GM20431 (cell line): ENCODE results near the gene RPS10.

Experiments
- in situ Hi-C: fragments of 300-500 bp; cut with MseI, MboI; formaldehyde crosslinking; loops from one replicate; pipeline ENCODE4 v1.15.0; 2020; ENCODE audit warnings: low sequenced_read_pairs; ENCODE audit not compliant: unreplicated experiment

The RPS10 gene

DNA sequence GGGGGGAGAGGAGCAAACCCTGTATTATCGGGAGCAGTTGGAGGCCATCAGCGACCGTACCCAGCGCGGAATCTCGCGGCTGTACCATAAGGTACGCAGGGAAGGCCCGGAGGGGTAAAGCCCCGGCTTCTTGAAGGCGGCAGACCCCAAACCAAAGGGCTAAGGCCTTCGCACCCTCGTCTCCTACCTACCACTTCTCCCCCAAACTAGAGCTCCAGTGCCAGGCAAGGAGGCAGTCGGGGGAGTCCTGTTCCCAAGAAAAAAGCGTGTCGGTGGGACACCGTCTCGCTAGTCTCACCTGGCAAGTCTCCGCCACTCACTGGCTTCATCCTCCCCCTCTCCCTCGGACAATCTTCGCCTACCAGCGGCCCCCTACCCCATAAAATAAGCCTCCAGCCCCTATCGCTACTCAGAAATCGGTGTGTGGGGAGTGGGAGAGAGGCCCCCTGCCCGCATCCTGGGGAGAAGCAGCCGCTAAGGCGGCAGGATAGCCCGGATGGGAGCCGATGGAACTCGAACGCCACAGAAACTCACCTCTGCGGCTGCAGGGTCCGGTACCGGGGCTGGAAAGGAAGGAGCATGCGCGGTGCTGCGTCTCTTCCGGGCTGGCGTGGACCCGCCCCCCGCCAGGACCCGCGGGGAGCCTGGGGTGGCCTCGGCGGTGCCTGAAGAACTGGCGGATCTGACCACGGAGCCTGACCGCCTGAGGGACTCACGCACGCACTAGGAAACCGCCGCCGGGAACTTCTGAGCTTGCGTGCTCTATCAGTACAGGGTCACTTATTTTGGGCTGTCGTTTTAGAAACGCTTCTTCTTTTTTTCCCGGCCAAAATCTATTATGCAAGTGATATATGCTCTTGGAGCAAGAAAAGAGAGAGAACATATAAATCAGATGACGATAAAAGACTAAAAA, at the start of gene RPS10:
Gene RPS10 (minus strand): TSS at position 572 of the 913 bp plus-strand sequence. CDS start 848 bp downstream, outside the sequence.
- in situ Hi-C loops, result no loop called here

- in situ Hi-C loops, result no loop called here
Observed at GRCh38 chr6:34475238-34475682, 49.4 kb upstream of the RPS10 start.

GRCh38 chr6:34474754-34475153, 48.9 kb upstream of the RPS10 start:
- in situ Hi-C loops, result no loop called here

DNA sequence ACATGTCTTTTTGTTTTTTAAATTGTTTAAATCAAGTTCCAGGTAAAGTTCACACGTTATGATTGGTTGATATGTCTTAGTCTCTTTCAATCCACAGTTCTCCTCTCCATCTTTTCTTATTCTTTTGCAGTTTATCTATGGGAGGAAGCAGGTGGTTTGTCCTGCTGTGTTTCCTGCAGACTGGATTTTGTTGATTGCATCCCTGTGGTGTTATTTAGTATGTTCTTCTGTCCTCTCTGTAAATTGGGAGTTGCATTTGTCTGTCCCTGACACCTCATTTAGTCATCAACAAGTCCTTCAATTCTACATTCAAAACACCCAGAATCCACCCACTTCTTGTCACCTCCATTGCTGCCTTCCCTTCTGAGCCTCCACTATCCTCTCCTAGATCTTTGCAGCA, 48.1 kb upstream of the RPS10 start:
- in situ Hi-C loops, result no loop called here

DNA sequence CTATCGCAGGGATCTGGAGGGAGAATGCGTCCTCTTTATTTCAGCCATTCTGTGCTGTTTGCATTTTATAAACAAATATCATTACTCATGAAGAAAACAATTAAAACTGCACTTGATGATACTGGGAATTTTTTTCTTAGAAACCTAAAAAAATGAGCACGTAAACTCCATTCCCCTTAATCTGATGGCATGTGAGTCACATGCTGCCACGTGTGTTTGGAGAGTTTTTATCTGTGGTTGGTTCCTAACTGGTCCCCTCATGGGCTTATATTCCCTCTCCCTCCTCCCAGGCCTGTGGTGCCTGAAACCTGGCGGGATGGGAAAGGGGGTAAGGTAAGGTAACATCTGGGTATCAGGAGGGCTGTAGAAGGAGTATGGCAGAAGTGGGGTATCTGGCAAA, 46.6 kb upstream of the RPS10 start:
- in situ Hi-C loops, result no loop called here

DNA sequence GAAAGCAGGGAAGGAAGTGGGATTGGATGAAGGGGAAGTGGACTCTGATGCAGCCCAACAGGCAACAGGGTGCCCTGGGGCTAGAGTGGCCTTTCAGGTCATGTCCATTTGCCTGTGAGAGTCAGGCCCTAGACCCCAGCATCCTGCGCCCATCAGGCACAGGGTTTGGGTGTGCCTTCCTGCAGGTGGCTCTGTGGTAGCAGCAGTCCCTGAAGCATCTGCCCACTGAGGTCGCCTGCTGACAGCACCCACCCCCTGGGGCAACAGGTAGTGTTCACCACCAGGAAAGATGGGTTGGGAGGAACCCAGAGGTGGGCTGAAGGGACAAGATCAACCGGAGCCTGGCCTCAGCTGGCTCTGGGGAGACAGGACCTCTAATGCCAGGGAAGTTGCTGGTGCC, 43.6 kb upstream of the RPS10 start:
- in situ Hi-C loops, result no loop called here

DNA sequence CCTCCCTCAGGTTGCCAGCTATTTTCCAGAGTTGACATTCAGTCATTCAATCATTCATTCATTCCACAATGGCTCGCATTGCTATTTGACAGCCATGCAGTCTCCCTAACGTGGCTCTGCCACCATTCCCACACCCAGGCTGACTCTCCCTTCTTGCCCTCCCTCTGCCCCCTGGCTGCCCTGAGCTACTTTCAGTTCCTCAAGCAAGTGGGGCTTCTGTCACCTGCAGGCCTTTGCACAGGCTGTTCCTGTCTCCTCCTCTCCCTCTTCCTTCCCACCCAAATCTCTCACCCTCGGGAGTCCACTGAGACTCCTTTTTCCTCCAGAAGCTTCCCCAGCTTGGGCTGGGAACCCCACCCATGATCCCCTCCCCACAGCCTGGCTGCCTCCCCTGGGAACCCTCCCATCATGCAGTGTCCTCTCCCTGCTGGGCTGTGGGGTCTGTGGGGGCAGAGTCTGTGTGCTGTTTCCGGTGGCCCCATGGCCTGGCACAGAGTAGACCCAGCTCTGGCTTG, 42.6 kb upstream of the RPS10 start:
- in situ Hi-C loops, result no loop called here

DNA sequence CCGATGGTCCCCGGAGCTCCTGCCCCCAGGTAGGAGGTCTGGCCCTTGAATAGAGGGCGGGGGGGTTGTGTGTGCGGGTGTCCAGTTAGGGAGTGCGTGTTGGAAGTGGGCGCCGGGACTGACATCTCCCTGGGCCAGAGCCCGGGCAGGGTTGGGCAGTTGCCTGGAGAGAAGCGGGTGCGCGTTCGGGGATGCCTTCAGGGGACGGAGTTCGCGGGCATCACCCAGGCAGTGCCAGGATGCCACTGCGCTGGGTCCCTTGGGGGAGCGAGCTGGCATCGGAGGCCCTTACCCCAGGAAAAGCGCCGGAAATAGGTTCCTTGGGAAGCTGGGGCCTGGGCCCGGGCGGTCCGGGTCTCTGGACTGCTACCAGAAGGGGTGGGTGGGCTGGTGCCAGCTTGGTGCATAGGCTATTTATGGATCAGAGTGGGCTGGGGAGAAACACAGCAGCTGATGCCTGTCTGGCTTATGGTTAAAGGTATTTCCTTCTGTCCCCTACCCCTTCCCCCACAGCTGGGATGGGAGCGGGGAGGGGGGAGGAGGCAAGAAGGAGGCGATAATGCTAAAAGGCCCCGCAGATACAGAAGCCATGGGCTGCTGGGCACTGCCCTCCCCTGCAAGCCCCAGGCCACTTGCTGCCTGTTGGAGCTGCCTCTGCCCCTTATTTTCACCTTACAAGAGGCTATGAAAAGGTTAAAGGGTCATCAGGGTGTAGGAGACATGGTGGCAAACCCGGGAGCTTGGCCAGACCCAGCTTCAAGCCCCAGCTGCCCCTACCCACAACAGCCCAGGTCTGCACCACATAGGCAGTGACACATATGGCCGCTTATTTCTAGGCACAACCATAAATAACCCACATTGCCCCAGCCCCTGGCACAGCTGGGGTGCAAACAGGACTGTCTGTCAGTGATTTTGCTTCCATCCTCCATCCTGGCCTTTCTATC, 40.6 kb upstream of the RPS10 start:
- in situ Hi-C loops, result no loop called here

GRCh38 chr6:34465531-34466241, 39.8 kb upstream of the RPS10 start, which contains the start of gene PACSIN1:
PACSIN1 (plus strand) TSS chr6:34466076; CDS start chr6:34526306, 60,230 bp downstream.
- in situ Hi-C loops, result no loop called here

DNA sequence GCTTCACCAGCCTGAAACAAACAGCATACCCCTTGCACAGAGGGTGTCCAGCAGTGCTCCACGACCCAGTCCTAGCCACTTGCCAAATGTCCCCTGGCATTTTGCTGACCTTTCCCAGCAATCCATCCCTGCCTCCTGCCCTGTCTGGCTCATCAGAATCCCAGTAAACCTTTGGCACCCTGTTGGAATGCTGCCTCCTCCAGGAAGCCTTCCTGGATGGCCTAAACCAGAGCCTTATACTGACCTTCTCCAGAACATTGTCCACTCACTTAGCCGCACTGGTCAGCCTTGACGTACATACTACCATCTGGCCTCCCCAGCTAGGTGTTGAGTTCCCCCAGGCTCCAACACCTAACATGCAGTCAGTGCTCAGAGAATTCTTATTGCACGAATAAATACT, 38.0 kb upstream of the RPS10 start:
- in situ Hi-C loops, result no loop called here

- in situ Hi-C loops, result no loop called here
Observed at GRCh38 chr6:34463299-34463698, 37.4 kb upstream of the RPS10 start.

DNA sequence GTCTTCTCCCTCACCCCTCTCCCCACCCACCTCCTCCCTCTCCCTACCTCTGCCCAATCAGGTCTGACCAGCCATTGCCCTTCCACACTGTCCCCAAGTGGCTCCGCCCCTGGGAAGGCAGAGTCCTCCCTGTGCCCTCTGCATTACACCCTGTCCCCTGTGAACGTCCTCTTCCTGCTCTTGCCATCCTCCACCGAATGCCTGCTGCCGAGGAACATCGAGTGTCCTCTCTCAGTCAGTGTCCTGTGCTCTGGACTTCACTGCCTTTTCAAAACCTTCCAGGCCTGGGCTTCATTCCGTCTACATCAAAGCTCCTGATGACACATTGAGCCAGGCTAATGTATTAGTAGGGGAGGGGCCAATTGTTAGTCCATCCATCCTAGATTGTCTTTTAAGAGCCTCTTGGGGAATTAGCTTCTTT, 36.7 kb upstream of the RPS10 start:
- in situ Hi-C loops, result no loop called here

DNA sequence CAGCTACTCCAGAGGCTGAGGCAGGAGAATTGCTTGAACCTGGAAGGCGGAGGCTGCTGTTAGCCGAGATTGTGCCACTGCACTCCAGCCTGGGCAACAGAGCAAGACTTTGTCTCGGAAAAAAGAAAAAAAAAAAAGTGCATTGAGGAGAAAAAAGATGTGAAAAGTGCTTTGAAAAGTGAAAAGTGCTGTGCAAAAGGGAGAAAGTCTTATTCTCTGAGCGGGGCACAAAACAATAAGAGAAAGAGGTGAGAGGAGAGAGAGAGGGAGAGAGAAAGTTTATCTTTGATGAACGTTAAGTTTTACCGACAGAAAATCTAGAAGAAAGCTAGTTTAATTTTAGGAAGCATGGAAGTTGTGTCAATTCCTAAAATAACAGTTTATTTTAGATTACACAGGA, 36.1 kb upstream of the RPS10 start:
- in situ Hi-C loops, result no loop called here

DNA sequence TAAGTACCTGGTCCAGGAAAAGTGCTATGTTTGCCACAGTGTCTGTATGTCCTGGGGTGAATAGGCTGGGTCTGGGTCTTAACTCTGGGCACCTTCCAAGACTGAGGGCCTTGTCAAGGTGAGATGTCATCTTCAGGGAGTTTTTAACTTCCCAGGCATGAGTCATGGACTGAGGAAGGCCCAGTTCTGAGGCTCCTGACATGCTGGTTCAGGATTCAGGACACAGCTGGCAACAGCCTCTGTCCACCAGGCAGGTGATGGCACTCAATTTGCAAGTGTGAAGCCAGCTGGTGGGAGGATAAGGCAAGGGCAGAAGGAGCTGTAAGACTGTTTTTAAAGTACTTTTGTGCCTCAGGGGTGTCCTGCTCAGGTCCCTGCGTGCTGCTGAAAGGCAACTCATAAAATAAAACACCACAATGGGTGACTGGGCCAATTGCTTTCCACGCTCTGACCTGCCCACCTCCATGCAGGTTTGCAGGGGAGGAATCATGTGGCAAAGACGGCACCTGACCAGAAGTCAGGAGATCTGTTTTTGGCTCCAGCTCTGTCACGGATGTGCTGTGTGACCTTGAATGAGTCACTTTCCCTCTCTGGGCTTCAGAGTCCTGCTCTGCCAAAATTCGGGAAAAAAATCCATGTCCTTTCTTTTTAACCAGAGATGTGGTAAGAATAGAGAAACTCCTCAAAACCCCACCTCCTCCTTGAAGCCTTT, 35.1 kb upstream of the RPS10 start:
- in situ Hi-C loops, result no loop called here

DNA sequence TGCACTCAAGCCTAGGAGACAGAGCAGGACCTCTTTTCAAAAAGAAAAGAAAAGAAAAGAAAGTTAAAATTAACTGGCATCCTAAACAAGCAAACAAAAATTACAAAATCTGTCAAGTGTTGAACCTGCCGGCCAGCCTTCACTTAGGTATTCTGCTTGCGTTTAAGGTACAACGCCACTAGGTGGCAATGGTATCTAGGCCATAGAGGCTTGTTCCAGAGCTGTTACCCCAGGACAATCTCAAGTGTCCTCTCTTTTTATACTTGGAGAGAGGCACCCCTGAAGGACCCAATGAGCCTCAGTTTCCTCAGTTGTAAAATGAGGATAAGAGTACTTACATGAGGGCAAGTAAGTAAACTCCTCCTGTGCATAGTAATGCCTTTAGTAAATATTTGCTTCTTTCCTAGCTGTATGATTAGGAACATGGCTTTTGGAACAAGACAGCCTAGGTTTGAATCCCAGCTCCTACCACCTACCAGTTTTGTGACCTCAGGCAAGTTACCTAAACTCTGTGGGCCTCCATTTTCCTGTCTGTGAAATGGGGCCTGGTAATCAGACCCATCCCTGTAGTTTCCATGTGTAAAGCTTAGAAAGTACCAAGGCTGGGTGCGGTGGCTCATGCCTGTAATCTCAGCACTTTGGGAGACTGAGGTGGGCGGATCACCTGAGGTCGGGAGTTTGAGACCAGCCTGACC, 34.2 kb upstream of the RPS10 start:
- in situ Hi-C loops, result no loop called here

GRCh38 chr6:34457742-34458735, 32.2 kb upstream of the RPS10 start:
- in situ Hi-C loops, result no loop called here

- in situ Hi-C loops, result no loop called here
Observed at GRCh38 chr6:34457382-34457741, 31.5 kb upstream of the RPS10 start.

GRCh38 chr6:34455831-34456230, 30.0 kb upstream of the RPS10 start:
- in situ Hi-C loops, result no loop called here
